Measurements from ENCODE around the gene GALNT2. TPM values are rescaled to one million over a fixed set of nuclear protein-coding genes. Genes with fewer than 3 reads are reported as not detected.

GALNT2 gene
- total and polyA plus RNA-seq, 10 of the 15 experiments (the other 5 are each of a cell fraction or from before 2014, with no cell fraction given): 0.52 to 27.7 (median 16.3) TPM

GRCh38 chr1:230105754-230106625 lies 39.0 kb downstream of the GALNT2 start (continued):
- TF ChIP-seq TARDBP (IDR thresholded peaks at IDR 0.05; ENCODE audit: borderline replicate concordance) (0 out of 2 replicates have a peak, but pooled peaks have one; percentile 29), PML (IDR thresholded peaks at IDR 0.05; ENCODE audit: low read length) (0 out of 2 replicates have a peak, but pooled peaks have one; percentile 49), SIX5 (IDR thresholded peaks at IDR 0.05; ENCODE audit: low read depth, low read length, severe bottlenecking) (no peak), ZNF217 (IDR thresholded peaks at IDR 0.05) (no peak), NFIC (IDR thresholded peaks at IDR 0.05; ENCODE audit: low read depth, low read length) (peak; percentile 64; the same call in 1 of the 2 replicates), CREM (IDR thresholded peaks at IDR 0.05; ENCODE audit: low read depth) (peak; percentile 47; the same call in 1 of the 2 replicates), STAT1 (conservative IDR thresholded peaks at IDR 0.05) (no peak), FOS (IDR thresholded peaks at IDR 0.05; ENCODE audit: borderline replicate concordance, extremely low read depth, insufficient read length) (no peak), MAX (IDR thresholded peaks at IDR 0.05; ENCODE audit: low read depth, low read length) (no peak), JUNB (IDR thresholded peaks at IDR 0.05) (peak; percentile 92), RCOR1 (conservative IDR thresholded peaks at IDR 0.05; ENCODE audit: low read depth, low read length) (no peak), MTA3 (IDR thresholded peaks at IDR 0.05; ENCODE audit: borderline replicate concordance, low read length) (no peak), MTA2 (IDR thresholded peaks at IDR 0.05; ENCODE audit: low read depth) (0 out of 2 replicates have a peak, but pooled peaks have one; percentile 9), POLR2AphosphoS5 (IDR thresholded peaks at IDR 0.05; ENCODE audit: low read length) (no peak), TCF12 (IDR thresholded peaks at IDR 0.05; ENCODE audit: low read depth, low read length) (0 out of 2 replicates have a peak, but pooled peaks have one; percentile 38), TBL1XR1 (IDR thresholded peaks at IDR 0.05; ENCODE audit: low read depth, low read length) (no peak), CBX5 (IDR thresholded peaks at IDR 0.05; ENCODE audit: low read depth) (peak; percentile 41; the same call in 1 of the 2 replicates), SMC3 (IDR thresholded peaks at IDR 0.05; ENCODE audit: borderline replicate concordance, low read length) (no peak), KLF5 (IDR thresholded peaks at IDR 0.05; ENCODE audit: partially characterized antibody) (peak; percentile 18), ASH2L (IDR thresholded peaks at IDR 0.05; ENCODE audit: borderline replicate concordance, low read depth) (no peak), PAX5 (IDR thresholded peaks at IDR 0.05; ENCODE audit: borderline replicate concordance, low read depth, low read length) (0 out of 2 replicates have a peak, but pooled peaks have one; percentile 29), CHD4 (IDR thresholded peaks at IDR 0.05) (no peak), BACH1 (IDR thresholded peaks at IDR 0.05; ENCODE audit: borderline replicate concordance) (no peak), ETV6 (conservative IDR thresholded peaks at IDR 0.05 in 1 of 2, IDR thresholded peaks at IDR 0.05 in 1 of 2; ENCODE audit: borderline replicate concordance in 1 of 2, low read depth in 1 of 2) (peak in 1 of 2 experiments; percentile 70; a peak in 1 of 4 replicates), CEBPB (IDR thresholded peaks at IDR 0.05; ENCODE audit: borderline replicate concordance in 1 of 2, low read depth in 2 of 2, low read length in 2 of 2) (peak; percentile 97 to 98), SMAD1 (IDR thresholded peaks at IDR 0.05; ENCODE audit: low read depth, partially characterized antibody) (no peak)
- TF ChIP-seq, protein P1, sequence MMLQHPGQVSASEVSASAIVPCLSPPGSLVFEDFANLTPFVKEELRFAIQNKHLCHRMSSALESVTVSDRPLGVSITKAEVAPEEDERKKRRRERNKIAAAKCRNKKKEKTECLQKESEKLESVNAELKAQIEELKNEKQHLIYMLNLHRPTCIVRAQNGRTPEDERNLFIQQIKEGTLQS (IDR thresholded peaks at IDR 0.05; ENCODE audit: borderline replicate concordance, extremely low read depth, low read depth, low read length): no peak
- TF ChIP-seq, protein P2, sequence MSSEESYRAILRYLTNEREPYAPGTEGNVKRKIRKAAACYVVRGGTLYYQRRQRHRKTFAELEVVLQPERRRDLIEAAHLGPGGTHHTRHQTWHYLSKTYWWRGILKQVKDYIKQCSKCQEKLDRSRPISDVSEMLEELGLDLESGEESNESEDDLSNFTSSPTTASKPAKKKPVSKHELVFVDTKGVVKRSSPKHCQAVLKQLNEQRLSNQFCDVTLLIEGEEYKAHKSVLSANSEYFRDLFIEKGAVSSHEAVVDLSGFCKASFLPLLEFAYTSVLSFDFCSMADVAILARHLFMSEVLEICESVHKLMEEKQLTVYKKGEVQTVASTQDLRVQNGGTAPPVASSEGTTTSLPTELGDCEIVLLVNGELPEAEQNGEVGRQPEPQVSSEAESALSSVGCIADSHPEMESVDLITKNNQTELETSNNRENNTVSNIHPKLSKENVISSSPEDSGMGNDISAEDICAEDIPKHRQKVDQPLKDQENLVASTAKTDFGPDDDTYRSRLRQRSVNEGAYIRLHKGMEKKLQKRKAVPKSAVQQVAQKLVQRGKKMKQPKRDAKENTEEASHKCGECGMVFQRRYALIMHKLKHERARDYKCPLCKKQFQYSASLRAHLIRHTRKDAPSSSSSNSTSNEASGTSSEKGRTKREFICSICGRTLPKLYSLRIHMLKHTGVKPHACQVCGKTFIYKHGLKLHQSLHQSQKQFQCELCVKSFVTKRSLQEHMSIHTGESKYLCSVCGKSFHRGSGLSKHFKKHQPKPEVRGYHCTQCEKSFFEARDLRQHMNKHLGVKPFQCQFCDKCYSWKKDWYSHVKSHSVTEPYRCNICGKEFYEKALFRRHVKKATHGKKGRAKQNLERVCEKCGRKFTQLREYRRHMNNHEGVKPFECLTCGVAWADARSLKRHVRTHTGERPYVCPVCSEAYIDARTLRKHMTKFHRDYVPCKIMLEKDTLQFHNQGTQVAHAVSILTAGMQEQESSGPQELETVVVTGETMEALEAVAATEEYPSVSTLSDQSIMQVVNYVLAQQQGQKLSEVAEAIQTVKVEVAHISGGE (CRISPR knock-in tag; IDR thresholded peaks at IDR 0.05): no peak
